ENCODE data around the gene BCAR3.

GRCh38 chr1:93649231-93649630 is 32.4 kb downstream of the BCAR3 start:
- no peak for TF ChIP-seq CTCF (IDR thresholded peaks at IDR 0.05)
- no peak for TF ChIP-seq ZFX (IDR thresholded peaks at IDR 0.05; ENCODE audit: borderline replicate concordance)

Data from 22Rv1 (cell line).